ENCODE results near the gene TRIM47.

TRIM47 gene

DNA sequence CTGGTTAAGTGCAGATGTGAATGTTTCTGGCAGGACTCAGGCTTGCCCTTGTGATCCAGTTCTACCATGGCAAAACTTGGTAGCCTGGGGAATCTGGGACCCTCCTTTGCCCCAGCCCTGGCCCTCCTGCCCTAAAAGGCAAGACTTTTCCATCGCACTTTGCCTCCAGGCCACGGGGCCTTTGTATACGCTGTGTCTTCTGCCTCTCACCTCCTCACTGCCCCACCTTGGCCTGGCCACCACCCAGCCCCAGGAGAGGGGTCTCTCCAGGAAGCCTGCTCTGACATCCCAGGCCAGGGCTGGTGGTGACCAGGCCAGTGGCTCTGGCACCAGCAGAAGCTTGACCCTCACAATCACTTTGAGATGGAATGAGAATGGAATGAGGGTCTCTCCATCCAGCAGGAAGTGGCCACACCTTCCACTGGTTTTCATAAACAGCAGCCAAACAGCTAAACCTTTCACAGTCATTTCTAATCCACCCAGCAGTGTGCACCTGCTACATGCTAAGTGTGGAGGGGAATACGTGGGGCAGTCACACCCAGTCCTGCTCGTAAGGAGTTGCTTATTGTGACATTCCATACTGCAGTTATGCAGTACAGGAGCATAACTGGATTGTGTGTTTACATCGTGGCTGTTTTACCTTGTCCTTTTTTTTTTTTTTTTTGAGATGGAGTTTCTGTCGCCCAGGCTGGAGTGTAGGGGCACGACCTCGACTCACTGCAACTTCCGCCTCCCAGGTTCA lies 27.9 kb upstream of the TRIM47 start:
- no peak for DNase-seq

DNA sequence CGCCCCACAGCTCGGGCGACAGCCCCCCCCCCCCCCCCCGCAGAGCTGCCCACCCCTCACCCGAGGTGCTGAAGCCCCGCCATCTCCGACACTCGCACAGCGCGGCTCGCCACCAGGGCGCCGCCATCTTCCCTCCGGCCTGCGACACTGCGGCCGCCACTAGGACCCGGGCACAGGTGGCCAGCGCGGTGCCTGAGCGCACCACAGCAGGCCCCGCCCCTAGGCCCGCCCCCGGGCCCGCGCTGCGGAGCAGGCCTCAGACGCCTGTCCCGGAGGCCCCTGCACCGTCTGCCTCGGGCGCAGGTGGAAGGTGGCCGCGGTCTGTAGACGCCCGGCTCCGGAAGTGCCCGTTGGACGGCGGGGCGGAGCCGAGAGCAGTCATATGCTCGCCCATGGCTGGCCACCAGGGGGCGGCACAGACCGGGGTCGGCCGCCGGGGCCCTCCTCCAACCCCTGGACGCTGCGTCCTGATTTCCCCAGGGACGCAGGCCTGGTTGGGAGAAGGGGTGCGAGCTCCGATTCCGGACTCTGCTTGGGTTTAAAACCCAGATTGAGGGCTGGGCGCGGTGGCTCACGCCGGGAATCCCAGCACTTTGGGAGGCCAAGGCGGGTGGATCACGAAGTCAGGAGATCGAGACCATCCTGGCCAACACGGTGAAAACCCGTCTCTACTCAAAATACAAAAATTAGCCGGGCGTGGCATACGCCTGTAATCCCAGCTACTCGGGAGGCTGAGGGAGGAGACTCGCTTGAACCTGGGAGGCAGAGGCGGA lies 26.6 kb upstream of the TRIM47 start, which contains the start of gene MRPL38:
Gene MRPL38 (minus strand): TSS at position 136 of the 773 bp plus-strand sequence. CDS start 9 bp downstream, at position 127.
- DNase-seq = peak; percentile 92

DNA sequence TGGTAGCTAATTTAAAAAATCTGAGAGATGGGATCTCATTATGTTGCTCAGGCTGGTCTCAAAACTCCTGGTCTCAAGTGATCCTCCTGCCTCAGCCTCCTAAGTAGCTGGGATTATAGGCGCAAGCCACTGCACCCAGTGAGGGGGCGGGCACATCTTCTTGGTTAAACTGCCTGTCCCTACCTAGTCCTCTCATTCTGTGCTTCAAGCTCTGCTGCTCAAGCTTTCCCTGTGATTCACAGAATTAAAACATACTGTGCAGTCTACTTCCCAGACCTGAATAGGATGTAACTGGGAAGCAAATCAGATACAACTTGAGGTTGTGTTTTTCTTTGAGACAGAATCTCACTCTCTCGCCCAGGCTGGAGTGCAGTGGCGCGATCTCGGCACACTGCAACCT lies 24.0 kb upstream of the TRIM47 start:
- DNase-seq = no peak

DNA sequence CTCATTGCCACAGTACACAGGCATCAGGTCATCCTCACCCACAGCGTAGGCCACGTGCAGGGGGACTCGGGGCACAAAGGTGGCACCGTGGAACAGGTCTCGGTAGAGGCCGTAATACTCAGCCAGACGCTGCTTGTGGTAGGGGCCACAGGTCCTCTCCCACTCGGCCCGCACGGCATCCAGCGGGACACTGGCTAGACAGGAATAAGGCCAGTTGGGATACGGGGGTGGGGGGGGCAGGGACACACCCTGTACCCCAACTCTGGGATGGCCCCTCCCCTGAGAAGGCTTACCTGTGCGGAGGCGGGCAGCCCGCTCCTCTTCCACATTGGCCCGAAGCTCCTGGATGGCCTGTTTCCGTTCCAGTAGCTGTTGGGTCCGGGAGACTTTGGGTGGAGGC lies 23.3 kb upstream of the TRIM47 start:
- DNase-seq = no peak

DNA sequence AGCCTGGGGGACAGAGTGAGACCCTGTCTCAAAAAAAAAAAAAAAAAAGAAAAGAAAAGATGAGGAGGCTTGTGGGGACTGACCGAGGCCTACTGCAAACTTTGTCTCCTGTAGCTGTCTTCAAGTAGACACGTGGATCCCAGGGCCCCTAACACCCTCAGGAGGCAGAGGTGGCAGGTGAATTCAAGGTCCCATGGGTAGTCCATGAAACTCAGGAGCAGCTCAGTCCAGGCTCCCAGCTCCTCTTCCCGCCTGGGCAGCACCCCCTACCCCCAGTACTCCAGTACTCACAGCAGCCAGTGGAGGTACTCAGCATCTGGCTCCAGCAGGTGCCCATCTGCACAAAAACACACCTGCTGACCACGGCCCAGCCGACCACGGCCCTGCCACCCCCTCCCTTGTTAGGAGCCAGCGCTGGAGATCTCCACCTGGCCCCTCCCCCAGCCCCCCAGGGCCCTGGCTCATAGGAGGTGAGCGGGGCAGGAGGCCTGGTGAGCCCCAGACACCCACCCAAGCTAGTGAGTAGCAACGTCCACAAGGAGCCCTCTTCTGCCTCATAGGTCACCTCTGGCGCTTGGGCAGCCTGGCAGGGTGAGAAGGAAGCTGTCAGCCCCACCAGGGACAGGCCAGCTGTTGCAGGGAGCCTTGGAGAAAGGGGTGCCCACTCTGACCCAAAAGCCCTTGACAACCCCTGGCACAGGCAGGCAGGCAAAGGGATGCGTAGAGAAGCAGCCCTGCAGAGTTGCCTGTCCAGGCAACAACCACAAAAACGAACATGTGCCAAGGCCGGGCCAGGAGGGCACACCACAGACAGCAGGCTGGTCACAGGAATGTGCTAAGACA lies 22.5 kb upstream of the TRIM47 start:
- no peak for DNase-seq

DNA sequence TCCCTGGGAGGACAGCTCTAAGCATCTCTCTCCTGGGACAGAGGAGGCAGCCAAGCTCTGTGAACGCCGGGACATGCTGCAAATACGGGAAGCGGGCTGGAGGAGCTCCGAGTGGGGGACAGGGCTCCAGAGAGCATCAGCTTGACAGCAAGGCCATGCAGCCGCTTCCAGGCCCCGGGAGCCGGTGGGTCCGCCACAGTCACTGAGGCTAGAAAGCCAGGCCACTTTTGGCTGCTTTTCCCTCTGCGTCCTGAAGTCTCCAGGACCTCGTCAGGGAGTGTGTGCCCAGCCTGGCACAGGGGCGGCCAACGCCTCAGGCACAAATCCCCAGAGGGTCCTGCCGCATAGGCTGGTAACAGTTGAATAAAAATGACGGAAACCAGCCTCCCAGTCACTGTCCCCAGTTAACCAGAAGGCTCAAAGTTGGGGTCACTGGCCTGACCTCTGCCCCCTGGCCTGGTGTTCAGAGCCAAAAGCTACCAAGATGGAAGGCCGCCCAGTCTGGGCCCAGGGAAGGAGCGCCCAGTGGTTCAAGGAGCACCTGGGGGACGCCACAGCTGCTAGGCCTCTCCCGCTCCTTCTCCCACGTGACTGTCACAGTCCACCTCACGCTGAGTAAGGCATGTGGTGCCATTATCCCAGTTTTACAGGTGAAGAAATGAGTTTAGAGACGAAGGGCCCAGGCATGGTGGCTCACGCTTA lies 21.5 kb upstream of the TRIM47 start:
- no peak for DNase-seq

DNA sequence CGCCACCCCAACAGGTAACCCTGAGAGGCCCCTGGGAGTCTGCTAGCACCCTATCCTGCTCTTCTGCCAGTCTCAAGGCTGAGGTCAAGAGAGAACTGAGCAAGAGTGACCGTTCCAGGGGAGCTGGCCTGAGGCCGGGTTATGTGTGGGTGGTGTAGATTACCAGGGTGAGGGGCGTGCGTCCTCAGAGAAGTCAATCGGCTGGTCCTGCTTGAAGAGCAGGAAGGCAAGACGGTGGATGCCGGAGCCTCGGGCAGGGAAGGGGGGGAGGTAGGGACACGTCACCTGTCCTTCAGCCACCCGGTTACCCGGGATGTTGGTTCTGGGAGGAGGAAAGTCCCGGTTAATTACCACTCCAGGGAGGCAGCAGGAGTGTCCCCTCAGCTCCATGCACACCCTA lies 21.0 kb upstream of the TRIM47 start:
- DNase-seq = no peak

DNA sequence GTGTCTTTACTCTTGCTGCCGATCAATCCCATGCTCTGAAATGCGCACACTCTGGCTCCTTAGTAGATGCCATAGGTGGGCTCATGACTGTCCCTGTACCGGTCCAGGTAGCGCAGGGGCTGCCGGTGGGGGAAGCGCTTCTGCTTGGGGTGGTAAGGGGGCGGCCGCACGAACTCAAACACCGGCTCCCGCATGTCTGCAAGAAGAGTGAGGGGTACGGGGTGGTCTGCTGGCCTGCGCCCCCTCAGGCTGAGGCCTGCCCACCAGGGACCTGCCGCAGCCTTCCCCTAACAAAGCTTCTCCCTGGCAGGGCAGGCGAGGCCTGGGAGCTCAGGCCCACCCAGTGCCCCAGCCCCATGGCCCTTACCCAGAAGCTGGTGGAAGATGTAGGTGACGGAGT lies 20.4 kb upstream of the TRIM47 start:
- DNase-seq = no peak

DNA sequence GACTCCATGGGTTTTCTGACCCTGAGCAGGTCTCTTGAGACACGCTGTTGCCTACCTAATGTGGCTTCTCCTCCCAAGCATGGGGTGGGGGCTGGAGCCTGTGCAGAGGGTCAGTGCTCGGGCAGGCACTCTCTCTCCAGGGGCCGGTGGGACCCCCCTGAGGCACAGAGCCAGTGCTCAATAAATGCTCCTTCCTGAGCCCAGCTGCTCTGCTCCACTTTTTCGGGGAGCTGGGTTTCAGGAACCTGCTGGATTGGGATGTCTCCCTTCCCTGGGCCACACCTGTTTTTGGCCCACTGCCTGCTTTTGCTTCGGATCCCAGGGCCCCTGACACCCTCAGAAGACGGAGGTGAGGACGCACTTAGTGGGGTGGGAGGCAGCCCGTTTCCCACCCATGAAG lies 19.7 kb upstream of the TRIM47 start:
- no peak for DNase-seq

DNA sequence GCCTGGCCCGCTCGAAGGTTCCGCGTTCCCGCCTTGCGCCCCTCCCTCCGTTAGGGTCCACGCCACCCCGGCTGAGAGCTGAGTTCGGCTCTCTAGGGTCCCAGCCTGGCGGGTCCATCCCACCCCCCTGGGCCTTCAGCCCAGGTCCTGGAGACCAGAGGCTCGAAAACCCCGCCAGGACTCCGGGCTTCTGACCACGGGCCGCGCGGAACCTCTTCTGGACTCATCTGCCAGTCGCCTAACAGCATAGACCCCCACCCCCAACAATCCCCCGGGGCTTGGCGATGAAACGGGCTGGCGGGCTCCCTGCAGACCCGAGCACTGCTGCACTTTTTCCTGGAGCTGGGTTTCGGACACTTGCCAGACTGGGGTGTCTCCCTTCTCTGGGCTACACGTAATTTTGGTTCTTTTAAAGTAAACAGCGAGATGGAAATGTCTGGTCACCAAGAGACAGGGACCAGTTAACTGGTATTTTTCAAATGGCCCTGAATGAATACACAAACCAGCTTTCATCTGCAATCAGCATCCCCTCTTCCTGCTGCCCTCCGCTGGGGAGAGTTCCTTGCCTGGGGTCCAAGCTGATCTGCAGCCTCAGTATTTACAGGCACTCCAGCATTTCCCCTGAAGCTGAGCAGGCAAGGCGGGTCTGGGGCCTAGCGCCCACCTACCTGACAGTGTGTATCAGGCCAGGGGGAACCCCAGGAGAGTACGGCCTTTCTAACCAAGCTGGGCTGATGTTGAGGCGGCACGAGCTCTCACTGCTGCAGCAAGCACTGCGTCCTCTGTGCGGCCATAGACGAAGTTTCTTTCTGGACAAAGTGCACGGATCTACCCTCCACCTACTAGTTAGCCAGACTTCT lies 19.0 kb upstream of the TRIM47 start:
- no peak for DNase-seq

DNA sequence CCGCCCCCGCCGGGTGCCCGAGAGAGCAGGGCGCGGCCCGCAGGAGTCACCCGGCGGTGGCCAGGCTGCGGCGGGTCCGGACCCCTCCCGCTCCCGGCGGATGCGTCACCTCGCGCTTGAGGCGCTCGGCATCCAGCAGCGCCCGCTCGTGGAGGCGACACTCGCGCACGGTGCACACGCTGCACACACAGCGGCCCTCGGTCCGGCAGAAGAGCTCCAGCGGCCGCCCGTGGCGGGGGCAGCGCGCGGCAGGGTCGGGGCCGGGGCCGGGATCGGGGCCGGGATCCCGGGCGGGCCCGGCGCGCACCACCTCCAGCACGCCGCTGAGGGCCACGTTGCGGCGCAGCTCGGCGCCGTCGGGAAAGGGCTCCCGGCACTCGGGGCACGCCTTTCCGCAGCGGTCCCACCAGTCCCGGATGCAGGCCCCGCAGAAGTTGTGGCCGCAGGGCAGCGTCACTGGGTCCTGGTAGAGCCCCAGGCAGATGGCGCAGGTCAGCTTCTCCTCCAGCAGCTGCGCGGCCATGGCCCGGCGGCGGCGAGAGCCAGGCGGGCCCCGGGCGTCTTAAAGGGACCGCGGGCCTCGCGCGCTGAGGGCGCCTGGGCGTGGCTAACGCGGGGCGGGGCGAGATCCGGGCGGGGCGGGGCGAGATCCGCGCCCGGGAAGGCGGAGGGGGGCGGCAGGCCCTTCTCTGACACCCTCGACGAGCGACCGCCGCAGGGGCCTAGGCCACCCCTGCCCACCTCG lies 18.2 kb upstream of the TRIM47 start, which contains the start of gene TRIM65:
Gene TRIM65 (minus strand): TSS at position 537 of the 745 bp plus-strand sequence. CDS start 14 bp downstream, at position 523.
- peak; percentile 81 for DNase-seq

DNA sequence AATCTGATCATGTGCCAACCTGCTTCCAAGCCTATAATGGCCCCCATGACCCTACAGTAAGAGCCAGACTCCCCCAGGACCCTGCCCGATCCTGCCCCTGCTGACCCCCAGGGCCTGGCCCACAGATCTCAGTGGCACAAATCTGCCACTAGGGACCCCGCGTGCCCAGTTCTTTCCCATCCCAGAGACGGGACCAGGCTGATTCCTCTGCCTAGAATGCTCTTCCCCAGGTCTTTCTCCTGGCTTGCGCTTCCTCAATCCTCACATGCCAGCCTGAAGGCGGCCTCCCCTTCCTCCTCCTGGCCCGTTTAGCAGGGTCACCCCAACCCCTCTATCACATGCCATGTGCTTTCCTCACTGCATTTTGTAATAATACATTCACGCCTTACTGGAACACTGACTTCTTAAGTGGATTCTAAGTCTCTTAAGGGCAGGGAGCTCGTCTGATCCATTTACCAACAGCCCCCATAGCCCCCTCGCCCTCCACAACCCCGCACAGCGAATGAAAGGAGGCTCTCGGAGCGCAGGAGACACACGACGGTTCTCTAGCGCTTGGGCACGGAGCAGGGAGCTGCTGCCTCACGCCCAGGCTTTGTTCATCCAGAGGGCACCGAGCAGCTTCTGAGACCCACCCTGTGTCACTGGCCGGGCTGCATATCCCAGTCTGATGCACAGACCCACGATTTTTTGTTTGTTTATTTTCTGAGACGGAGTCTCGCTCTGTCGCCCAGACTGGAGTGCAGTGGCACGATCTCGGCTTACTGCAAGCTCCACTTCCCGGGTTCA lies 17.2 kb upstream of the TRIM47 start:
- DNase-seq = no peak

DNA sequence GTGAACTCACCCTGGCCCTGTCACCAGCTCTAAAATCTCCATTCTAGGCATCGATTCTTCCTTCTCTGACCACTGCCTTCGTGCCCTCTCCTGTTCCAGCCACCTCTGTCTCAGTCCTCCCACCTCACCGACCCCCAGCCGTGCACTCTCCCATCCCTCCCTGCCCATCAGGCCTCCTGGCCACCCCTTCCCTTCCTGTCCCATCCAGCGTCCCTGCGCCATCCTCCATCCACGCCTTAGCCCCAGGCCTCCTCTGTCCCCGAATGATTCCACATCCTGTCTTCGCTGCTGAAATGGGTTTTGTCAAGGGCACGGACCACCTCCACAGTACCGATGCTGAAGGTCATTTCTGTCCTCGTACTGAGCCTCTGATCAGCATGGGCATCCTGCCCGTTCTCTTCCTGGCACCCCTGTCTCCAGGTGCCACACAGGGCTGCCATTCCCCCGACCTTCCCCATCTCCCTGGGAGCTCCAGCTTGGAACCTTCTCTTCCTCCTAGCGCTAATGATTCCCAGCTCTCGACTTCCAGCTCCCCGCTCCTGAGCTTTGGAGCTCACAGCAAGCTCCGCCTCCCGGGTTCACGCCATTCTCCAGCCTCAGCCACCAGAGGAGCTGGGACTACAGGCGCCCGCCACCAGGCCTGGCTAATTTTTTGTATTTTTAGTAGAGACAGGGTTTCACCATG lies 15.8 kb upstream of the TRIM47 start:
- DNase-seq = no peak

DNA sequence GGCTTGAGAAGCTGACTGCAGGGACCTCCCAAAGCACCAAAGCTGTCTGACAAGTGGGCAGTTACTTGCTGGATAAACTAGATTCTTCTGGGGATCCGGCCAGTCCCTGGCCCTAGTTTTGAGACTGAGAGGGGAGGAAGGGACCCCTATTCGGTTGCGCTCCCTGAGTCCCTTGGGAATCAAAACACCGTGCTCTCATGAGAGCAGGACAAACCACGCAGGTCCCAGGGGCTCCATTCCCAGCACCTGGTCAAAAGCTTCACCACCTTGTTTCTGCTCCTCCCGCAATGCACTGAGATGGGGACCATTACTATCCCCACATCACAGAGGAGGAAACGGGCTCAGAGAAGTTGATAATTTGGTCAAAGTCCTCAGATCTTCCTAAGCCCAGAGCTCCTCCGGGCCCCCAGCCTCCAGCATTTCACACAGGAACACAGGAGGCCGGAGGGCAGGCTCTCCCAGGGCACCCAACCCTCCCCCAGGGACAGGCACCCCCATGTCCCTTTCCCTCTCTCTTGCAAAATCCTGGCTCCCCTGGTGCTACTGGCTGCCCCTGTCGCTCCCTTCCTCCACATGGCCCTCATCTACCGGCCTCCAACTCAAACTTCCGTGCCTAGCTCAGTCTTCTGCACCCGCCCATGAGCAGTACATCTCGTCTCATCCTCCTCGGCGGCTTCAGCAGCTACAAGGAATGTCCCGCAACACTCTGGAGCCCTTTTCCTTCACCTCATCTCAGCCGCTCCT lies 15.1 kb upstream of the TRIM47 start:
- no peak for DNase-seq

DNA sequence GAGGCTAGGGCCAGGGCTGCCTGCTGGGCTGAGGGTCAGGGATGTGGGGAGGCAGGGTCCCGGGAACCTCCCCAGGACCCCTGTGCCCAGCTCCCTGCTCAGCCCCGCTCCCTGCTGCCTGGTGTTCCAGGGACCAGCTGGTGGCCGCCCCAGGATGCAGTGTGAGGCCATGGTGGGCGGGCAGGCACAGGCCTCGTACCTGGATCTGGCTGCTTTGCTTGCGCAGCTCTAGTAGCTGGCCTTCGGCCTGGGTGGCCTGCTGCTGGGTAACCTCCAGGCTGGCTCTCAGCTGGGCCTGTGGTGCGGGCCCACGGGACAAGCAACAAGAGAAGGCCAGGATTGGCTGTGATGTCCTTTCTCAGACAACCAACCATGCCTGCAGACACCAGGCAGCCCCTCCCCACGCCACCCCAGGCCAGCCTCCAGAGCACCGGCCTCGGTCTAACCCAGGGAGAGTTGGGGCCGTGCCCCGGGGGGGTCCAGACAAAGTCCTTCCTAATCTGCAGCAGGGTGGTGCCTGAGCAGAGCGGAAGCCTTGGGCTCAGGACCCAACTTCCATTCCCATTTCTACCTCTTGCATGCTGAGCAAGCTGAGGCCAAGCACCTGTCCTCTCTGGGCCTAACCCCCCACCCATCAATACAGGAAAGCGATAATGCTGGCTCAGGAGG lies 14.3 kb upstream of the TRIM47 start:
- DNase-seq = no peak

DNA sequence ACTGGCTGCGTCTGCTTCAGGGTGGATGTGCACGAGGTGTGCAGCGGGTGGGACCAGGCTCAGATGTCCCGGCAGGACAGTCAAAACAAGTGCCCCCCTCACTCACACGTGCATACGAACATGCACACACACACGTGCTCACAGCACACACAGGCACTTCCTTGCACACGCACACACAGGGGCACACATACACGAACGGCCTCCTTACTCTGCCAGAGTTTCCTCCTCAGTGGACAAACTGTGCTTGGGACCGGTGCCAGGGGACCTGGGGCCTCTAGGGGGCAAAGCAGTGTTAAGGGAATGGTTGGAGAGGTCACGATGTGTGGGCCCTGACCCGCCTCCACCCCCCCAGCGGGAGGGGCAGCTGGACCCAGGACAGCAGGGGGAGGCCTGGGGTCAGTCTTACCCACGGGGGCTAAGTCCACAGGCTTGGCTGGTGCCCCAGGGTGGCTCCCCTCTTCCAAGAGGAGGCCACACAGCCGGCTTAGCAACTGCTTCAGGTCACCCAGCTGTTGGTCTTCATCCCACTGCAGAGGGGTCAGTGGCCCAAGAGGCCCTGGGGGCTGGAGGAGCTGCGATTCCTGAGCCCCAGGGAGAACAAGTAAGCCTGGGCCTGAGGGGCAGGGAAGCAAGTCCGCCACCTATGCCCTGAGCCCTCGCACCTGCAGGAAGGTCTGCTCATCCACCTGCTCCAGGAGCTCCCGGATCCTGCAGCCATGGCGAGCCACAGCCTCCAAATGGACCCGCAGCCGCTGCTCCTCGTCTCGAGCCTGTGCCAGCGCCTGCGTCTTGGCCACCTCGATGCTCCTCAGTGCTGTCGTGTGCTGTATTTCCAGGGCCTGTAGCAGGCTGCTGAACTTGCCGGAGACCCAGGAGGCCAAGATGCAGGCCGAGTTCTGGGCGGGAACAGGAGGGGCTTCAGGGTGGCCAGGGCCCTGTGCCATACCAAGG lies 13.5 kb upstream of the TRIM47 start:
- no peak for DNase-seq

Data from stimulated activated CD4-positive, alpha-beta T cell treated with anti-CD3 and anti-CD28 coated beads, Interleukin-12 subunit alpha, Interleukin-12 subunit beta, amount 100 ng/mL, for 4 hours (primary cell).